Activated naive CD4-positive, alpha-beta T cell treated with anti-CD3 and anti-CD28 coated beads, Interleukin-2, amount 50 U/mL, for 72 hours (primary cell): ENCODE data around the gene SPPL2B. TPM values are rescaled to one million over a fixed set of nuclear protein-coding genes. Genes with fewer than 3 reads are reported as not detected.
"Not testable (repeated sequence)": the region's sequence is repeated elsewhere in the genome, so short reads cannot be mapped to it uniquely, and the experiment has no call there.

Source experiments
- ATAC-seq, 2 donors: fragments of 150-1000 bp; cut with Tn5 transposase; 2 replicates each; pipeline ENCODE4 v1.10.0; 2021; ENCODE audit warnings: mild to moderate bottlenecking in 2 of 2, moderate library complexity in 2 of 2
- DNase-seq, 2 donors: peaks; one replicate each; pipeline ENCODE4 v3.0.0; 2021 to 2022; ENCODE audit warnings: low spot score in 2 of 2
- H3K27ac Mint-ChIP-seq, 2 donors: one replicate each; pipeline ENCODE4 v1.8.0; 2022; ENCODE audit warnings: mild to moderate bottlenecking in 2 of 2, mixed read lengths in 2 of 2
- H3K36me3 Mint-ChIP-seq, 2 donors: one replicate each; pipeline ENCODE4 v1.8.0; 2022; ENCODE audit warnings: mixed read lengths in 2 of 2
- H3K9me3 Mint-ChIP-seq, 2 donors: one replicate each; pipeline ENCODE4 v1.8.0; 2022; ENCODE audit warnings: mixed read lengths in 2 of 2
- total RNA-seq, 2 donors: library from RNA; stranded (reverse); gene quantifications; one replicate each; pipeline ENCODE4 v1.2.3, GENCODE V29; 2022

Gene SPPL2B, protein sequence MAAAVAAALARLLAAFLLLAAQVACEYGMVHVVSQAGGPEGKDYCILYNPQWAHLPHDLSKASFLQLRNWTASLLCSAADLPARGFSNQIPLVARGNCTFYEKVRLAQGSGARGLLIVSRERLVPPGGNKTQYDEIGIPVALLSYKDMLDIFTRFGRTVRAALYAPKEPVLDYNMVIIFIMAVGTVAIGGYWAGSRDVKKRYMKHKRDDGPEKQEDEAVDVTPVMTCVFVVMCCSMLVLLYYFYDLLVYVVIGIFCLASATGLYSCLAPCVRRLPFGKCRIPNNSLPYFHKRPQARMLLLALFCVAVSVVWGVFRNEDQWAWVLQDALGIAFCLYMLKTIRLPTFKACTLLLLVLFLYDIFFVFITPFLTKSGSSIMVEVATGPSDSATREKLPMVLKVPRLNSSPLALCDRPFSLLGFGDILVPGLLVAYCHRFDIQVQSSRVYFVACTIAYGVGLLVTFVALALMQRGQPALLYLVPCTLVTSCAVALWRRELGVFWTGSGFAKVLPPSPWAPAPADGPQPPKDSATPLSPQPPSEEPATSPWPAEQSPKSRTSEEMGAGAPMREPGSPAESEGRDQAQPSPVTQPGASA
- 10 to 100 TPM; 38.5 to 61.6 TPM for total RNA-seq

DNA sequence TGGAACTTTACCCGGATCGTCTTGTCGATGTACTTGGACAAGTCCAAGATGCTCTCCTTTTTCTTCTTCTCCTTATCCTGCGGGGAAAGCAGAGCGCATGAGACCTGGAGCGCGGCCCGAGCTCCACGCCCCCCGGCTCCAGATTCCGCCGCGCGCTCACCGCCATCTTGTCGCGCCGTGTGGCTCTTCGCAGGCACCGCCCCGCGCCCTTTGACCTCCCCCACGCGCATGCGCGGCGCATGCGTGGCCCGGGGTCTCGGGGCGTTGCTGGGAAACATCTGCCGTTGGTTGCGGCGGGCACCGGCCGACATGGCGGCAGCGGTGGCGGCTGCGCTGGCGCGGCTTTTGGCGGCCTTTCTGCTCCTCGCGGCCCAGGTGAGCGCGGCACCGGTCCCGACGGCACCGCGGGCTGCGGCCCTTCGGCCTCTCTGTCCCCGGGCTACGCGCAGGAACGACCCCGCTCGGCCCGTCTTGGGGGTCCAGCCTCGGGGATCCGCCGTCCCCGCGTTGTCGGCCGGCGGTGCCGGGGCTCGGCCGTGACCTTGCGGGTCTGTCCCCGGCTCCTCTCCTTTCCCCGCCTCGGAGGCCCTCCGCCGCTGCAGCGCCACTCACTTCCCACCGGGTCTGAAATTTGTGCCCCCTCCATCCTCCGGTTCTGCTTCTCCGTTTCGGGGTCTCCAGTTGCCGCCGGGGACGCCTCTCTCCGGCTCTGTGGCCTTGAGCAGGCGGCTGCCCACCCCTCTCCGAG is at the start of gene SPPL2B, which contains the start of gene LSM7:
Gene SPPL2B (plus strand): TSS at position 284 of the 748 bp plus-strand sequence. CDS start 26 bp downstream, at position 310.
Gene LSM7 (minus strand): TSS at position 186 of the 748 bp plus-strand sequence. CDS start 20 bp downstream, at position 166.
- Mint-ChIP-seq H3K9me3 (no peaks in the 10 kb centered on the region), H3K36me3 (peaks cover 27 to 31% of the 10 kb centered on the region in 2 donors), H3K27ac (peak within 1 kb of the TSS; percentile 90 to 99)
- ATAC-seq, result peak; percentile 81 to 82
- peak; percentile 93 for DNase-seq

DNA sequence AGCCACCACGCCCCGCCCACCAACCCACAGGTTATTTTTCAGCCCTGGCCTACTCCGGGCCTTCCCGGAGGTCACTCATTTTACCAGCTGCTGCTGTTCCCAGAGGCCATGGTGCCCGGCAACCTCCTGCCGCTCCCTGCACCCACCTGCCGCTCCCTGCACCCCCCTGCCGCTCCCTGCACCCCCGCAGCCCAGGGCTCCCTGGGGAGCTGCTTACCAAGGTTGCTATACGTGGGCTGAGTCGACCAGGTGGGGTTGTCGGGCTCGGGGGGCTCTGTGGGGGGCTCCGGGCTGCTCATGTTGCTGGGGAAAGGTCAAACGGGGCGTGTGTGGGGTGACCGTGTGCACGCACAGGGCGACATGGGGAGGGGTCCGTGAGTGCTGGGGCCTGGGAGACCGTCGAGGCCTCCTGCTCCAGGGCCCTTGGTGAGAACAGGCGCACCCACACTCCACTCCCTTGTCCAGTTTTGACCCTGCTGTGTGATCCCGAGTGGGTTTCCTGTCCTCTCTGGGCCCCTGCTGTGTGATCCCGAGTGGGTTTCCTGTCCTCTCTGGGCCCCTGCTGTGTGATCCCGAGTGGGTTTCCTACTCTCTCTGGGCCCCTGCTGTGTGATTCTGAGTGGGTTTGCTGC is 47.7 kb upstream of the SPPL2B start:
- Mint-ChIP-seq H3K36me3 (no peaks in the 10 kb centered on the region), H3K9me3 (no peaks in the 10 kb centered on the region), H3K27ac (no peak overlapping the region)
- no peak for ATAC-seq
- DNase-seq, result no peak

DNA sequence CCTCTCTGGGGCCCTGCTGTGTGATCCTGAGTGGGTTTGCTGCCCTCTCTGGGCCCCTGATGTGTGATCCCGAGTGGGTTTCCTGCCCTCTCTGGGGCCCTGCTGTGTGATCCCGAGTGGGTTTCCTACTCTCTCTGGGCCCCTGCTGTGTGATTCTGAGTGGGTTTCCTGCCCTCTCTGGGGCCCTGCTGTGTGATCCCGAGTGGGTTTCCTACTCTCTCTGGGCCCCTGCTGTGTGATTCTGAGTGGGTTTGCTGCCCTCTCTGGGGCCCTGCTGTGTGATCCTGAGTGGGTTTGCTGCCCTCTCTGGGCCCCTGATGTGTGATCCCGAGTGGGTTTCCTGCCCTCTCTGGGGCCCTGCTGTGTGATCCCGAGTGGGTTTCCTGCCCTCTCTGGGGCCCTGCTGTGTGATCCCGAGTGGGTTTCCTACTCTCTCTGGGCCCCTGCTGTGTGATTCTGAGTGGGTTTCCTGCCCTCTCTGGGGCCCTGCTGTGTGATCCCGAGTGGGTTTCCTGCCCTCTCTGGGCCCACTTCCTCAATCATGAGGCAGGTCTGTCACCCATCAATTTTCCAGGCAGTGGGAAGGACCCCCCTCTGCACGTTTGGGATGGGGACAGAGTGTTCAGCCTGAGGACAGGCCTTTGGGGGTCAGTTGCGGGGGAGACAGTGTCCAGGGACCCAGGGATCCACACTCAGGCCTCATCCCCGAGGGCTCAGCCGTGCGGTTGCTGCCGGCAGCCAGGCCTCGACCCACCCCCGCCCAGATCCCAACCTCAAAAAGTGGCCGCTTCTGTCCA is 47.0 kb upstream of the SPPL2B start:
- H3K27ac Mint-ChIP-seq, result peak overlapping the region in 1 of 2 donors; percentile 39
- peak in 1 of 2 donors; percentile 24 for ATAC-seq

DNA sequence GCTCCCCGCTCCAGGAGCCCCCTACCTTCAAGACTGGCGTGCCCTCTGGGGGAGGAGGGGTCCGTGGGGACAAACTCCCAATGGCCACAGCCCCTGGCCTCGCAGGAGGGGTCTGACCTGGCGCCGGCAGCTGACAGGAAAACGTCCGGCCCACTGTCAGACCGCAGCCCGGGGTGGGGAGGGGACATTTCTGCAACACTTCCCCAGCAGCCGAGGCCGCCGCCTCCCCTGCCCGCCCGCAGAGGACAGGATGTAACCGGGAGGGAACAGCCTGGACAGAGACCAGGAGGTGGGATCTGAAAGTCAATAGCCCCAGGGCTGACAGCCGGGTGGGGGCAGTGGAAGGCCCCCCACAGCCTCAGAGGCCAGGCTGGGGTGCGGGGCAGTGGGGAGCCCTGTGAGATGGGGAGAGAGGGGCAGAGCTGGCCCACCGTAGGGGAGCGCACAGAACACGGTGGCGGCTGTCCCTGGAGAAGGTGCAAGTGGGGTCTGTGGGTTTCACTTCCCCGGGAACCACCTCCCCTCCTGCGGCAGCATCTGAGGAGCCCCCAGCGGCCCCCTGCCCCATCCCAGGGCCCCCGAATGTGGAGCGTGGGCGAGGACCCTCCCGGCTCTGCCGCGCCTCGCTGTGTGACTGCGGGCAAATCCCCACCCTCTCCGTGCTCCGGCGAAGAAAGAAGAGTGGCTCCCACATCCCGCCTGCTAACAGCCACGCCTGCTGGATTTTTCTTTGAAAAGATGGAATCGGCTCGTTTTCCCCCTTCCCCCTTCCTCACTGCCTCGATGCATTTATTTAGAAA is 46.2 kb upstream of the SPPL2B start, which contains the start of gene PEAK3:
Gene PEAK3 (minus strand): TSS at position 114 of the 800 bp plus-strand sequence. CDS start 1,244 bp downstream, outside the sequence.
- H3K36me3 Mint-ChIP-seq, result no peaks in the 10 kb centered on the region
- ATAC-seq (peak; percentile 18 to 69), DNase-seq (no peak)
- H3K9me3 Mint-ChIP-seq, result no peaks in the 10 kb centered on the region
- H3K27ac Mint-ChIP-seq, result peak within 1 kb of the TSS; percentile 22 to 39

More for the DNA sequence above, 47.0 kb upstream of the SPPL2B start:
- not testable (repeated sequence) for H3K36me3 Mint-ChIP-seq, DNase-seq, H3K9me3 Mint-ChIP-seq

DNA sequence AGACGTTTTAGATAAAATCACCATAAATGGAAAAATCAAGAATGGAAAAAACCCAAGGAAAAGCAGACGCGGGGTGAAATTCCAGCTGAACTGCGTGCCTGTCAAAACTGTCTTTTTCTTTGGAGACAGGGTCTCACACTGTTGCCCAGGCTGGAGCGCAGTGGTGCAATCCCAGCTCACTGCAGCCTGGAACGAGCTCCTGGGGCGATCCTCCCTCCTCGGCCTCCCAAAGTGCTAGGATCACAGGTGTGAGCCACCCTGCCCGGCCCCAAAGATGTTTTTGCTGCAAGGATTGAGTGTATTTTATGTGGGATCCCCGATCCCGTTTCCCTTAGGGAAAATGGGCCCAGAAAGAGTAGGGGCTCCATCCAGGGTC is 45.6 kb upstream of the SPPL2B start:
- Mint-ChIP-seq H3K27ac (peak overlapping the region; percentile 22 to 39), H3K9me3 (no peaks in the 10 kb centered on the region), H3K36me3 (no peaks in the 10 kb centered on the region)
- ATAC-seq (no peak), DNase-seq (no peak)

DNA sequence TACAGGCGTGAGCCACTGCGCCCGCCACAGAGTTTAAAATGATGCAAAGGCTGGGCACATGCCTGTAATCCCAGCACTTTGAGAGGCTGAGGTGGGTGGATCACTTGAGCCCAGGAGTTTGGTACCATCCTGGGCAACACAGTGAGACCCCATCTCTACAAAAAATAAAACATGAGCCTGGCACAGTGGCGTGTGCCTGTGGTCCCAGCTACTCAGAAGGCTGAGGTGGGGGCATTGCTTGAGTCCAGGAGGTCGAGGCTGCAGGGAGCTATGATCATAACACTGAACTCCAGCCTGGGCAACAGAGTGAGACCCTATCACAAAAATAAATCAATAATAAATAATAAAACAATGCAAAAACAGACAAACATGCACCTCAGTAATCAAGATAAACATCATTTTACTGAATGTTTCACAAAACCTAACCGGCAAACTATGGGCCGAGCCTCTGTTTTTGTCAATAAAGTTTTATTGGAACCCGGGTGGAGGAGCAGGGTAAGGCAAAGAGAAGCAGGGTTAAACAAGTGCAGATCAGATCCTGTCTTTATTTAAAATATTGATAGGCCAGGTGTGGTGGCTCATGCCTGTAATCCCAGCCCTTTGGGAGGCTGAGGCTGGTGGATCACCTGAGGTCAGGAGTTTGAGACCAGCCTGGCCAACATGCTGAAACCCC is 44.5 kb upstream of the SPPL2B start:
- no peaks in the 10 kb centered on the region for H3K36me3 Mint-ChIP-seq
- DNase-seq (no peak), ATAC-seq (no peak)
- H3K9me3 Mint-ChIP-seq, result no peaks in the 10 kb centered on the region
- no peak overlapping the region for H3K27ac Mint-ChIP-seq

DNA sequence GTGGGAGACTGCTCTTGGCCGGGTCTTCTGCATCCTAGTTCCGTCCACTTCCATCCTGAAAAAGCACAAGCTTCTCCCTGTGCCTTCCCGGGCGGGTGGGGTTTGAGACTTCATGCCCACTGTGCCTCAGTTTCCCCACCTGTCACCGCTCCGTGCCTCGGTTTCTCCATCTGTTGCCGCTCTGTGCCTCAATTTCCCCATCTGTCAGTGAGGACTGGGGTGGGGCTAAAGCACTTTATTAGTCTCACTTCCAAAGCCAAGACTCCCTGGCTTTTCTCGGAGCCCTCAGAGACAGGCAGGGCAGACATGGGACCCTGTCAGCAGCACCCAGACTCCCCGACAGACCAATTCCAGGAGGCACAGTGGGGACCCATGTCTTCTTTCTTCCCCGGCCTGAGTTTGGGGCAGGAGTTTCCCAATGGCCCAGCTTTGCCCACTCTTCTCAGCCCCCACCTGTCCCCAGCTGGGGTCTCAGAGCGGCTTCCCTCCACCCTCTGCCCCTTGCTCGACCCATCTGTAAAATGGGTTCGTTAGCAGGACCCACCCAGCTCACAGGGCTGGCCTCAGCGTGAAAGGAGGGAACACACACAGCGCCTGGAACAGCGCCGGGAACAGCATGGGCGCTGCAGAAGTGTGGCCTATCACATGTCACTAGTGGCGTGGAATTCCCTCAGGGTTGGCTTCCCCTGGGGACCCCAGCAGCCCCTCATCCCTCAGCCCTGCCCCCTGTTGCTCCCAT is 41.9 kb upstream of the SPPL2B start:
- ATAC-seq (no peak), DNase-seq (no peak)
- Mint-ChIP-seq H3K36me3 (no peaks in the 10 kb centered on the region), H3K9me3 (no peaks in the 10 kb centered on the region), H3K27ac (no peak overlapping the region)

DNA sequence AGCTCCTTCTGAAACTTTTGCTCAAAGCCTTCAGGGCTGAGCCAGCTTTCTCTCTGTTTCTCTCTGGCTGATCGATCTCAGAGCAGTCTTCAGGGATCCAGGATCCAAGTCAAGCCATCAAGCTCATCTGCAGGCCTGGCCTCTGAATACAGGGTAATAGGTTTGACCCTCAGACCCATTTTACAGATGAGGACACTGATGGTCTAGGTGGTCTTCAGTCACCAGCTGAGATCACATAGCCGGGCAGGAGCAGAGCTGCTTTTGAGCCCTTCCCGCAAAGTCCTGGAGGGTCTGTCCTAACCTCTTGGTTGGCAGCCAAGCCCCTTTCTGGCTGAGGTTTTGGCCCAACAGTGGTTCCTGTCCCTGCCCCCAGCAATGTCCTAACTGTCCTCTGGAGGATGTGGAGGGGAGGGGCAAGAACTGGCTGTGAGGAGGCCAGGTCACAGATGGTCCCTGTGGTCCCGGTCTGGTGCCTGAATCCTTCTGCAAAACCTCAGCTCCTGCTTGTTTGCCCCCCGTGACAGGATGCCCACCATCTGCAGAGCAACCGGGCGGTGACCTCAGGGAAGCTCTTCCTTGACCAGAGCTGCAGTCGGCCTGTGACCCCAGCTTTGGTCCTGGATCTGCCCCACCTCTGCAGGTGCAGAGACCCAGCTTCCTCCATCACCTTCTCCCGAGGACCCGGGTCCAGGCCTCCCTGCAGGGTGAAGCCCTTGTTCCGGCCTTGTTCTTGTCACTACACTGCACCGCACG is 40.7 kb upstream of the SPPL2B start:
- H3K36me3 Mint-ChIP-seq, result no peaks in the 10 kb centered on the region
- no peak for DNase-seq
- peak overlapping the region in 1 of 2 donors; percentile 68 for H3K27ac Mint-ChIP-seq
- no peaks in the 10 kb centered on the region for H3K9me3 Mint-ChIP-seq
- no peak for ATAC-seq

DNA sequence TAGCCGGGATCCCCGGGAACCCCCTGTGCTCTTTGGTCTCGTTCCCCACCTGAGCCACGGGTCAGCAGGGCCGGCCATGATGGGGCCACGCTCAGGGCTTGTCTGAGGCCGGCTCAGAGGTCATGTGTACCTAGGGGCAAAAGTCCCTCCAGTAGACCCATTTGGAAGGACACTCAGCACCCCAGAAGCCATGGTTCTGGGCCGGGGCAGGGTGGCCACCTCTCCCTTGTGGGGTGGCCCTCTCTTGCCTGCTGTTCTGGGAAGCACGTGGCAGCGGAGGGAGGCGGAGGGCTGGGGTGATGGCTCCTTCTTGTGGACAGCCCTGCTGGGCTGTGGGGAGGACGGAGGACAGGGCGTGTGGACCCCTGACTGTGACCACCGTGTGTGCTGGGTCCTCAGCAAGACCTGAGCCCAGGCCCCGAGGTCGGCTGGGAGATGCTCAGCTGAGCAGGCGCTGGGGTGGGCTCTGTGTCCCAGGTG is 40.1 kb upstream of the SPPL2B start:
- ATAC-seq, result peak in 1 of 2 donors; percentile 0
- H3K27ac Mint-ChIP-seq, result peak overlapping the region; percentile 39 to 68
- no peaks in the 10 kb centered on the region for H3K9me3 Mint-ChIP-seq
- DNase-seq, result no peak
- no peaks in the 10 kb centered on the region for H3K36me3 Mint-ChIP-seq

DNA sequence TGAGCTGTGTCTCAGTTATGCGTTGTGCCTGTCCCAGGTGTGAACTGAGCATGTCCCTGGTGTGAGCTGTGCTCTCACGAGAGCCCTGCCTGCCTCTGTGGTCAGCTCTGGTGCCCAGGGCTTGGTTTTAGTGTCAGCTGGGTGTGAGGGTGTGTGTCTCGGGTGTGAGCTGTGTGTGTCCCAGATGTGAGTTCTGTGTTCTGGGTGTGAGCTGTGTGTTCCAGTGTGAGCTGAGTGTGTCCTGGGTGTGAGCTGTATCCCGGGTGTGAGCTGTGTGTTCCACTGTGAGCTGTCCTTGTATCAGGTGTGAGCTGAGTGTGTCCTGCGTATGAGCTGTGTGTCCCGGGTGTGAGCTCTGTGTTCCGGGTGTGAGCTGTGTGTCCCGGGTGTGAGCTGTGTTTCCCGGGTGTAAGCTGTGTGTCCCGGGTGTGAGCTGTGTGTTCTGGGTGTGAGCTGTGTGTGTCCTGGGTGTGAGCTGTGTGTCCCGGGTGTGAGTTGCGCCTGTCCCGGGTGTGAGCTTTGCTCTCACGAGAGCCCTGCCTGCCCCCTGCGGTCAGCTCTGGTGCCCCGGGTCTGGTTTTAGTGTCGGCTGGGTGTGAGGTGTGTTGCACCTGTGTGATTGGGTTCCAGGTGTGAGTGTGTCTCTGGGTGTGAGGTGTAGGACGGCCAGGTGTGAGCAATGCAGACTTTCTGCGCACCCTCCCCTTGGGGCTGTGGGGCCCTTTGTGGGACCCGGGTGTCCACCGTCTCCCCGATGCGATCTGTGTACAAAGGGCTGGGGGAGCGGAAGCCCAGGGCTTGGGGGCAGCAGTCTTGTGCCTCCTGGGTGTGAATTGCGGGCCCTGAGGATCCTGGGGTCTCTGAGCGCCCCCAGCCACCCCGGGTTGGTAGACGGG is 39.4 kb upstream of the SPPL2B start:
- Mint-ChIP-seq H3K9me3 (no peaks in the 10 kb centered on the region), H3K36me3 (no peaks in the 10 kb centered on the region), H3K27ac (peak overlapping the region; percentile 68 to 87)
- peak; percentile 8 to 9 for ATAC-seq
- no peak for DNase-seq

DNA sequence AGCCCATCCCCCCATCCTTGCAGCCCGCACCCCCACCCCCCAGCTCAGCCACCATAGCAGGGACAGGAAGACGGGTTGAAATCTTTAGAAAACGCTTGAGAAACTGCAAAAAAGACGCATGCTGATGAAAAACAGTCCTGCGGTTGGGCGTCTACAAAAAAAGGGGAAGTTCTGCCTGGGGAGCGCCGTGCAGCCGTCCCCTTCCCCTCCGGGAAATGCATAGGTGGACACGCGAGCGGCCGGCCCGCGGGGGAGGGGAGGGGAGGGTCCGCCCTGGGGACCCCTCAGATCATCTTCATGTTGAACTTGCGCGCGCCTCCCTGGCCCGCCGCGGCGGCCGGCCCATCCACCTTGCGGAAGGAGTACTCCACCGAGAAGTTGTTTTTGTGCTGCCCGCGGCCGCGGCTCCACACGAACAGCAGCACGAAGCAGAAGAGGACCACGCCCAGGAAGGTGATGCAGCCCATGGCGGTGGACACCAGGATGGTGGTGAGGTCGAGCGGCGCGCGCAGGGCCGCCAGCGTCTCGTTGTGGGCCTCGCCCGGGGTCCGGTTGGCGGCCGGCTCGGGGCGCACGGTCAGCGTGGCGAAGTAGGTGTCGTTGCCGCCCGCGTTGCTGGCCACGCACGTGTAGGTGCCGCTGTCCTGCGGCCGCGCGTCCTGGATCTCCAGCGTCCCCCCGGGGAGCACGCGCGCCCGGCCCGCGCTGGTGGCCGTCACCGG is 38.6 kb upstream of the SPPL2B start:
- Mint-ChIP-seq H3K36me3 (no peaks in the 10 kb centered on the region), H3K9me3 (no peaks in the 10 kb centered on the region), H3K27ac (peak overlapping the region; percentile 68 to 87)
- peak; percentile 61 to 87 for ATAC-seq
- DNase-seq, result peak in 1 of 2 donors; percentile 52
